SIG-M5 treated with dmso at 0.1 percent for 504 hours (cell line): Measurements from ENCODE around the gene ADRM1.

ENCODE experiments used
- DNase-seq: peaks from one replicate; lab custom pipeline; 2025; ENCODE audit not compliant: unreplicated experiment; lab: John Stamatoyannopoulos, UW

Gene ADRM1

DNA sequence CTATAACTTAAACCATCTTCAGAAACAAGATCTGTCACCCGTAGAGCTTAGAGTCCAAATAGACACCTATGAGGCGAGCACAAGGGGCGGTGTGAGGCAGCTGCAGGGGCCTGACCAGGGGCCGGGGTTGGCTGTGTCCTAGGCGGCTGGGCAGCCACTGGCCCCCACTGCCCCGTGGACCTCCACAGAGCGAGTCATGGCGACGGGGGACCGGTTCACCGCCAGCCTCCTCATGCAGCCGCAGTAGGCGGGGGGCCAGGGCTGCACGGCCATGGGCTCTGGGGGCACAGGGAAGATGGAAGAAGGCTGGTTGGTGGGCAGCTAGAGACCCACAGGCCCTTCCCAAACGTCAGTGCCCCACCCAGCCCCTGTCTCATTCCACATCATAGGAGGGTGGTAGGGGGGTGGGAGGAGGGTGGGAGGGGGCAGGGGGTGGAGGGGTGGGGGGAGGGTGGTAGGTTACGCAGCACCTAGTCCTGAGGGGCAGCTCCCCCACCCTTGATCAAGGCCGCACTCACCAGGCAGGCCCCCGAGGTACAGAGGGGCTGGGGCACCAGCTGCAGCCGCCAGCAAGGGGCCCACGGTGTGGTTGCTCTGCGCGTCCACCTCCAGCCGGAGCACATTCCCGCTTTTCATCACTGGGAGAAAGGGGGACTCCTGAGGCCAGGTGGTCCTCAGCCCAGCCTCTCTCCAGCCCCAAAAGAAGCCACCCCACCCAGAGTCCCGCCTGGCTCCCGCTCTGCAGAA is 6.6 kb downstream of the ADRM1 start:
- no peak for DNase-seq

DNA sequence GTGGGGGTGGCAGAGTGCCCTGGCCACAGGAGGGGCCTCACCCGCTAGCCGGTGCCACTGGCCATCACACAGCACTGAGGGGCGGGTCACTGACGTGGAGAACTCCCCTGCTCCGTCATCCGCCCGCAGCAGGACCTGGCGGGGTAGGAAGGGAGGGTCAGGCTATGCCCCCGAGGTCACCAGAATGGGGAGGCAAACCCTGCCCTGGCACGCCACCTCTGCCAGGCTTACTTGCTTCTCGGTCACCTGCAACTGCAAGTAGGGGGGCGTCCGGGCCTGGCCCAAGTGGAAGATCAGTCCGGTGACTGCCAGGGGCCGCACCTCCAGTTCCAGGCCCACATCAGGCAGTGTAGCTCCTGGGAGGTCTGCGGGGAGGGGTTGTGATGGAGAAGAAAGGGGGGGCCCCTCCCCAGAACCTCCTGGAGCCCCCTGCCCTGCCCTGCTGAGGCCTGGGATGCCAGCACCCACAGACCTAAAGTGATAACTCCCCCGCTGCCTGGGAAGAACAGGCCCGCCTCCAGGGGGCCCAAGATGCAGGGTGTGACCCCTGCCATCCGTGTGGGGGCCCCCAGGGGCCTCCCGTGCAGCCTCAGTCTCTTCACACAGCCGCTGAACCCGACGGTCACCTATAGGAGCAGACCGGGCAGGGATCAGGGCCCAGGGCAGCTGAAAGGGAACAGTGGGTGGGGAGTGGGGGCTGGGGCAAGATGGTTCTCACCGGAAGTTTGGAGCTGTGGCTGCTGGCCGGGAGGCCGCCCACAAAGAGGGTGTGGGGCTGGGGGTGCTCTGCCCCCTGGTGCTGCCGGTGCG is 7.4 kb downstream of the ADRM1 start:
- no peak for DNase-seq

- no peak for DNase-seq
Measured at GRCh38 chr20:62310757-62311121, 7.9 kb downstream of the ADRM1 start.

GRCh38 chr20:62311150-62311549 is 8.4 kb downstream of the ADRM1 start:
- DNase-seq: no peak

DNA sequence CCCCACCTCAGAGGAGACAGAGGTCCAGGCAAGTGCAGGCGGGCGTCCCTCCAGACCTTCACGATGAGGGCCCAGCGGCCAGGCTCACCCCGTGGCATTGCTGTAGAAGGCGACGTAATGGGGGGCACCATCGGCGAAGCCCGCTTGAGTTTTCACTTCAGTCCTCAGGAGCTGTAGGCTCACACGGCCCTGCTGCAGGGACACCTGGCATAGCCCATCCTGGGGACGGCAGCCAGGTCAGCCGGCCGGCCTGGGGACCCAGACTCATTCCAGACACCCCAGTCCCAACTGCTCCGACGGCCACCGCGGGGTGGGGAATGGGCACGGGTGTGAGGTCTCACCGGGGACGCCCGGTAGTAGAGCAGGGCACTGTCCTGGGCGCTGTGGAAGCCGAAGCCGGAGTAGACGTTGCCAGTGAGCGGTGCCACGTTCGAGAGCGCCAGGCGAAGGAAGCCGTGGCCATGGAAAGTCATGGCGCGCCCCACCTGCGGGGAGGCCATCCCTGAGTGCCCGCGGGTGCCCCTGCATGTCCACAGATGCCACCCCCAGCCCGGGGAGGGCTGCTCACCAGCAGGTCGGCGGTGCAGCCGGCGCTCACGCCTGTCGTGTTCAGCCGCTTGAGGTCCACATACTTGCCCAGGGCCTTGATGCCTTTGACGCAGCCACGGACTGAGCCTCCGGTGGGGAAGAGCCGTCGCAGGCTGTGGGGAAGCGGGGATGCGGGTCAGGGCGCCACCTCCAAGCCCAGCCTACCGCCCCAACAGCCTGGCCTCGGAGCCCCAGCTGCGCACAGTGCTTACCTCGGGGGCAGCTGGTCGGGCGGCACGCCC is 9.2 kb downstream of the ADRM1 start:
- no peak for DNase-seq

DNA sequence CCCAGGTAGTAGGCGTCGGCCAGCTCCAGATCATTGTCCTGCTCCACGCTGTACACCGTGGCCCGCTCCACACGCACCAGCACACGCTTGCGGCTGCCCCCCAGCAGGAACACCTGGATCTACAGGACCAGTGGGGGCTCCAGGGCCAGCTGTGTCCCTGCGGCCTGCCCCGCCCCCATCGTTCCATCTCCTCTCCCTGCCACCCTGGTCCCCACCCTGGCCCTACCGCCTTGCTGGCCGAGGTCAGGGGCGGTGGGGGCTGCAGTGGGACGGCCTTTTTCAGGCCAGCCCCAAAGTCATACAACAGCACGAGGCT is 9.8 kb downstream of the ADRM1 start:
- no peak for DNase-seq

GRCh38 chr20:62313021-62313420 is 10.2 kb downstream of the ADRM1 start:
- no peak for DNase-seq

DNA sequence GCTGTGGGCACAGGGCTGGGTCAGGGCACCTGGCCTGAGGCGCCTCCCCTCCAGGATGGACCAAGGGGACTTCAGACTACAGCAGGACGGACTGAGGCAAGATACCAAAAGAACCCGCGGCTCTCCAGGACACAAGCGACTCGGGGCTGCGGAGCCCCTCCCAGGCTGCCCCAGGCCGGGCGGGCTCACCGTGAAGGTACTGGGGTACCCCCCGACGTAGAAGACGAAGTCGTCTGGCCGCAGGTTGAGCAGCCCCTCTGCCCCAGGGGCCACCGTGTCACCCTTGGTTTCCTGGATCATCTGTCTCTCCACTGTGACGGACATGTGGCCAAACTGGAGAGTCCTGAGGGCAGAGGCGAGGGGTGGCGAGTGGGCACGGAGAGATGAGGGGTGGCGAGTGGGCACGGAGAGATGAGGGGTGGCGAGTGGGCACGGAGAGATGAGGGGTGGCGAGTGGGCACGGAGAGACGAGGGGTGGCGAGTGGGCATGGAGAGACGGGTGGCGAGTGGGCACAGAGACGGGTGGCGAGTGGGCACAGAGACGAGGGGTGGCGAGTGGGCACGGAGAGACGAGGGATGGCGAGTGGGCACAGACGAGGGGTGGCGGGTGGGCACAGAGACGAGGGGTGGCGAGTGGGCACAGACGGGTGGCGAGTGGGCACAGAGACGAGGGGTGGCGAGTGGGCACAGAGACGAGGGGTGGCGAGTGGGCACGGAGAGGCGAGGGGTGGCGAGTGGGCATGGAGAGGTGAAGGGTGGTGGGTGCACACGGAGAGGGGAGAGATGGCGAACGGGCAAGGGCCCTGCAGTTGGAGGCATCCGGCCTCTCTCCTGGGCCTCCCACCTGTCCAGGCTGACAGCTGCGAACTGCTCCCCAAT is 10.9 kb downstream of the ADRM1 start:
- DNase-seq: no peak

- no peak for DNase-seq
Measured at GRCh38 chr20:62314339-62314638, 11.5 kb downstream of the ADRM1 start.

- DNase-seq: no peak
Measured at GRCh38 chr20:62314711-62315302, 12.0 kb downstream of the ADRM1 start.

GRCh38 chr20:62315773-62316172 is 13.0 kb downstream of the ADRM1 start:
- DNase-seq: no peak

DNA sequence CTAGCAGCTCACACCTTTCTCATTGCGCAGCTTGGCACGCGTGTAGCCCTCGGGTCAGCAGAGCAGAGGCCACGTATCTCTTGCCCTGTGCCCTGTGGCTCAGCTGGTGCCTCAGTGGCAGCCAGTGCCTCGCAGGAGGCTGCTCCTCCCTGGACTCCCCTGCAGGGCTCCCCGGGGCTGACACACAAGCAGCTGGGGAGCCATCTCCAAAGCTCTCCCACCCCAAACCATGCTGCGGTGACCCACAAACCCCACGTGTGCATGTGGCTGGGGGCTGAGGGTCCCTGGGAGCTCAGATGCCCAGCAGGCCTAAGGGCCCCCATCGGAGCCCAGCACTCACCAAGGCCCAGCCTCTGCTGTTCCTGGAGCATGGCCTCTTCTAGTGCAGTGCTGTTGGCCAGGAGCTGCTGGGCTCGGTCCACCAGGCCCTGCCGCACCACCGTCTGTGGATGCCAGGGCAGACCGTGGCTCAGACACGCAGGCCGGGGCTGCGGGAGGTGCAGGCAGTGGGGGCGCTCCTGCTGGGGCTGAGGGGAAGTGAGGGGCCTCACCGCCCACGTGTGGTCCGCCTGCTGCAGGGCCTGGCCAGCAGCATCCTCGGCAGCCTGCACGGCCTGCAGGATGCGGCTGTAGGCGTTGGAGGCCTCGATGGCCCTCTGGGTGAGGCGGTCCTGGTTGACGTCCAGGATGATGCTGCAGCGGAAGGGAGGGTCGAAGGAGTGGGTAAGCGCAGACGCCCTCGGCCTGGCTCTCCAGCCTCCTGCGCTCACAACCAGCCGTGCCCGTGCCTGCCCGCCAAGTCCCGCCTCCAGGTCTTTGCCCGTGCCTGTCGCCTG is 13.8 kb downstream of the ADRM1 start:
- no peak for DNase-seq

DNA sequence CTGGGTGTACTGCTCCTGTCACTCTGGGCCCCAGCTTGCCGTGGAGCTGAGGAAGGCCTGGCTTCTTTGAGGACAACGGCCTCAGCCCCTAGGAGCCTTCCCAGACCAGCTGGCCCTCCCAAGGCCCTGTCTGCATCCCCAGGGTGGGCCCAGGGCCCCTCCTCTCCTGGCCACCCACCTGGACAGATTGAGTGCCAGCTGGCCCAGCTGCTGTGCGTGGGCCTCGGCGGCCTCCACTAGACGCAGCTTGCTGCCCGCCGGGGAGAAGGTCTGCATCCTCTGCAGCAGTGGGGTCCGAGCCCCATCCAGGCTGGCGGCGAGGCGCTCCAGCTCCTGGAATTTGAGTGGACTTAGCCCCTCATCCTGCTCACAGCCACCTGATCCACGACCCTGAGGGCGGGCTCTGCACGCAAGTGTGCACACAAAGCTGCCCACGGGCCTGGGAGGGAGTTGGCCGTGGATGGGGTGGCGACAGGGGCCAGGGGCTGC is 14.4 kb downstream of the ADRM1 start:
- no peak for DNase-seq

- DNase-seq: no peak
Measured at GRCh38 chr20:62318400-62319345, 15.9 kb downstream of the ADRM1 start.

GRCh38 chr20:62319346-62319909 is 16.6 kb downstream of the ADRM1 start:
- DNase-seq: no peak

DNA sequence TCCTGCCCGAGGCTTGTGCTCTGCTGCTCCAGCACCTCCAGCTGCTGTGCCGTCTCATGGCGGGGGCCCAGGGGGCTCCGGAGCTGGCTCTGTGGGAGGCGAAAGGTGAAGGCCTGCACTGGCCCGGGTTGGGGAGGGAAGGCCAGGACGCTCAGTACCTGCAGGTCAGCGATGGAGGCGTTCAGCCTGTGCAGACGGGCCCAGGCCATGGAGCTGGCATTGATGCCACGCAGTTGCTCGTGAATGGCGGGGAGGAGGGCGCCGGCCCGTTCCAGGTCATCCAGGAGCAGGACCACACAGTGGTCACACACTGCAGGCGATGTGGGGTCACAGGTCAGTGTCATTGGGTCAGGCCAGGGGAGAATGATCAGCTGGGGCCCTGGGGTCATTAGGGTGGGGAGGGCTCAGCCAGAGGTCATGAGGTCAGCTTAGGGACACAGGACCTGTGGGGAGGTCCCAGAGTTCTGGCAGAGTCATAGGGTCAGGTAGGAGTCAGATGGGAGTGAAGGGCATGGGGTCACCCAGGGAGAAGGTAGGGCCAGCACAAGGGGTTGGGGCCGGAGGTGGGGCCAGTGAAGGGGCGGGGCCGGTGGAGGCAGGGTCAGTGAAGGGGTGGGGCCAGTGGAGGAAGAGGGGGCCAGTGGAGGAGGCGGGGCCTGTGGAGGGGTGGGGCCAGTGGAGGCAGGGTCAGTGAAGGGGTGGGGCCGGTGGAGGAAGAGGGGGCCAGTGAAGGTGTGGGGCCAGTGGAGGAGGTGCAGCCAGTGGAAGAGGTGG is 18.0 kb downstream of the ADRM1 start:
- no peak for DNase-seq

- DNase-seq: peak; percentile 11
Measured at GRCh38 chr20:62321521-62321948, 18.7 kb downstream of the ADRM1 start.
